ENCODE data around the gene MTERF4. TPM values are rescaled to one million over a fixed set of nuclear protein-coding genes. Genes with fewer than 3 reads are reported as not detected.

MTERF4 gene
- polyA plus RNA-seq, 2 of the 4 experiments (the other 2 are of a cell fraction) = 44.9 to 47.1 TPM

- no peak for TF ChIP-seq USF2 (IDR thresholded peaks at IDR 0.05)
- TF ChIP-seq HOXB13 (CRISPR knock-in tag; IDR thresholded peaks at IDR 0.05; ENCODE audit: low read depth) = no peak
- TF ChIP-seq EHMT2 (IDR thresholded peaks at IDR 0.05; ENCODE audit: low read depth) = no peak
- TF ChIP-seq NFE2L2 (conservative IDR thresholded peaks at IDR 0.05; ENCODE audit: low read length) = no peak
- no peak for TF ChIP-seq CBX8 (IDR thresholded peaks at IDR 0.05)
- no peak for TF ChIP-seq RCOR1 (IDR thresholded peaks at IDR 0.05; ENCODE audit: low read depth, low read length)
- no peak for TF ChIP-seq RNF2 (IDR thresholded peaks at IDR 0.05; ENCODE audit: borderline replicate concordance, low read depth)
- no peak for TF ChIP-seq CEBPB (IDR thresholded peaks at IDR 0.05)
Observed at GRCh38 chr2:241050624-241051577, 51.2 kb downstream of the MTERF4 start (continued).

GRCh38 chr2:241049739-241050623 is 52.1 kb downstream of the MTERF4 start:
- peaks cover 7% of the 10 kb centered on the region; the same call in 2 of the 3 replicates for H3K9me3 ChIP-seq
- no peak for DNase-seq (ENCODE audit: low read depth in 1 of 2, low spot score in 1 of 2)
- ChIA-PET POLR2A (no interaction called here), CTCF (no interaction called here)
- no peak overlapping the region for H3K4me3 ChIP-seq
- FAIRE-seq = no peak
- H3K27ac ChIP-seq = no peak overlapping the region
- WGBS (ENCODE audit: missing lambda C conversion rate) = 77% methylated on average over 38 of the region's 38 CpGs
- no peak for ATAC-seq
- H3K4me1 ChIP-seq = no peaks in the 10 kb centered on the region
- TF ChIP-seq REST (IDR thresholded peaks at IDR 0.05) (peak; percentile 86), MAFK (IDR thresholded peaks at IDR 0.05; ENCODE audit: partially characterized antibody) (peak; percentile 64), HMGXB4 (CRISPR knock-in tag; IDR thresholded peaks at IDR 0.05; ENCODE audit: borderline replicate concordance) (no peak)
- H3K4me2 ChIP-seq = no peak overlapping the region

- H3K4me2 ChIP-seq = no peak overlapping the region
- WGBS (ENCODE audit: missing lambda C conversion rate) = 26% methylated on average over 4 of the region's 11 CpGs
- H3K27ac ChIP-seq = no peak overlapping the region
- CTCF ChIA-PET = no interaction called here
- DNase-seq (ENCODE audit: low read depth in 1 of 2, low spot score in 1 of 2) (no peak), FAIRE-seq (no peak), ATAC-seq (no peak; a peak in 1 of 6 replicates)
- H3K9me3 ChIP-seq = peaks cover 10% of the 10 kb centered on the region; the same call in 2 of the 3 replicates
- no peaks in the 10 kb centered on the region for H3K4me1 ChIP-seq
- H3K4me3 ChIP-seq = no peak overlapping the region
- POLR2A ChIA-PET = no interaction called here
- no peak for TF ChIP-seq BHLHE40 (IDR thresholded peaks at IDR 0.05; ENCODE audit: low read depth, low read length)
- TF ChIP-seq POLR2AphosphoS2 (conservative IDR thresholded peaks at IDR 0.05; ENCODE audit: low read length) = no peak
- no peak for TF ChIP-seq HOXA7 (CRISPR knock-in tag; IDR thresholded peaks at IDR 0.05)
- no peak for TF ChIP-seq ESRRA (IDR thresholded peaks at IDR 0.05; ENCODE audit: borderline replicate concordance, low read length)
- no peak for TF ChIP-seq SREBF2 (IDR thresholded peaks at IDR 0.05)
- no peak for TF ChIP-seq HOXB5 (CRISPR knock-in tag; IDR thresholded peaks at IDR 0.05)
- TF ChIP-seq NFE2L2 (conservative IDR thresholded peaks at IDR 0.05; ENCODE audit: low read length) = no peak
- no peak for TF ChIP-seq USF2 (IDR thresholded peaks at IDR 0.05)
- no peak for TF ChIP-seq EHF (CRISPR knock-in tag; IDR thresholded peaks at IDR 0.05)
- TF ChIP-seq CTCF (IDR thresholded peaks at IDR 0.05) = no peak
- TF ChIP-seq MAX (IDR thresholded peaks at IDR 0.05) = no peak
- no peak for TF ChIP-seq CEBPB (IDR thresholded peaks at IDR 0.05)
- no peak for TF ChIP-seq ZFP36 (IDR thresholded peaks at IDR 0.05; ENCODE audit: borderline replicate concordance, partially characterized antibody)
- no peak for TF ChIP-seq HOXB13 (CRISPR knock-in tag; IDR thresholded peaks at IDR 0.05; ENCODE audit: low read depth)
- no peak for TF ChIP-seq ZNF302 (CRISPR knock-in tag; IDR thresholded peaks at IDR 0.05)
Observed at GRCh38 chr2:241048949-241049343, 53.1 kb downstream of the MTERF4 start.
